ENCODE data around the gene PSAP. TPM values are rescaled to one million over a fixed set of nuclear protein-coding genes. Genes with fewer than 3 reads are reported as not detected.
A peak's percentile ranks its signal among the peaks of the same experiment; 100 is the strongest.
"Not testable (repeated sequence)": the region's sequence is repeated elsewhere in the genome, so short reads cannot be mapped to it uniquely, and the experiment has no call there.

Gene PSAP
- total RNA-seq, 2 experiments from 2014 or later: 191 to 206 TPM

- no peaks in the 10 kb centered on the region for H3K27me3 ChIP-seq (ENCODE audit: control insufficient read depth in 1 of 2, insufficient read depth in 2 of 2, low read length in 2 of 2)
- H3K36me3 Mint-ChIP-seq (ENCODE audit: low read depth): peaks cover 7% of the 10 kb centered on the region
- peak overlapping the region; percentile 53 for H3K4me3 Mint-ChIP-seq
- TF ChIP-seq CTCF (IDR thresholded peaks at IDR 0.05): no peak
- peaks cover 33% of the 10 kb centered on the region for H3K4me1 ChIP-seq (ENCODE audit: insufficient read depth, low read length)
- no peaks in the 10 kb centered on the region for H3K9me3 ChIP-seq (ENCODE audit: control insufficient read depth in 1 of 2, insufficient read depth in 1 of 2, low read length in 2 of 2)
- POLR2A ChIA-PET: no interaction called here
- DNase-seq (peak in 3 of 14 experiments; percentile 11 to 49 (median 49)), ATAC-seq (ENCODE audit: poor library complexity) (no peak)
- CTCF ChIA-PET: no interaction called here
- no peak overlapping the region for H3K27ac ChIP-seq (ENCODE audit: low read depth in 1 of 2, low read length in 2 of 2)
- no peaks in the 10 kb centered on the region for H3K36me3 ChIP-seq (ENCODE audit: insufficient read depth, low read length)
- no peaks in the 10 kb centered on the region for H3K9me3 Mint-ChIP-seq
- intact Hi-C loops (cut with DNase I, micrococcal nuclease): loop anchor here in 1 of 2 experiments (5.0 to 10.0 kb wide), 4 partner anchors 40 to 1615 kb away; partner anchors contain the start of genes MCU and MICU1
- H3K27ac Mint-ChIP-seq: no peak overlapping the region
- no peaks in the 10 kb centered on the region for H3K27me3 Mint-ChIP-seq
- no peak overlapping the region for H3K4me3 ChIP-seq (ENCODE audit: low read length)
- H3K4me1 Mint-ChIP-seq (ENCODE audit: low read depth): peaks cover 39% of the 10 kb centered on the region
Measured at GRCh38 chr10:71852355-71852937, 1.4 kb upstream of the PSAP start.

- ATAC-seq (ENCODE audit: poor library complexity): not testable (repeated sequence)
- intact Hi-C loops (cut with DNase I, micrococcal nuclease): loop anchor here (1.0 to 10.0 kb wide), 5 partner anchors 41 to 1614 kb away; partner anchors contain the start of genes MCU (in 1 of the 2), MICU1 (in 1 of the 2) and VSIR (in 1 of the 2)
- POLR2A ChIA-PET: interaction anchor here (0.7 to 2.6 kb wide), 17 partner anchors 10 to 532 kb away, joined by 3 to 27 read pairs (median 4); partner anchors contain the start of genes SLC29A3 and VSIR
Measured at GRCh38 chr10:71851465-71852095, 529 bp upstream of the PSAP start.

GRCh38 chr10:71850021-71850742, 869 bp downstream of the PSAP start:
- Histone ChIP-seq H3K9me3 (ENCODE audit: control insufficient read depth in 1 of 2, insufficient read depth in 1 of 2, low read length in 2 of 2) (no peaks in the 10 kb centered on the region), H3K4me3 (ENCODE audit: low read length) (peak overlapping the region; percentile 99), H3K36me3 (ENCODE audit: insufficient read depth, low read length) (no peaks in the 10 kb centered on the region), H3K27ac (ENCODE audit: low read depth in 1 of 2, low read length in 2 of 2) (peak overlapping the region in 1 of 2 donors; percentile 85), H3K27me3 (ENCODE audit: control insufficient read depth in 1 of 2, insufficient read depth in 2 of 2, low read length in 2 of 2) (no peaks in the 10 kb centered on the region), H3K4me1 (ENCODE audit: insufficient read depth, low read length) (peaks cover 38% of the 10 kb centered on the region)
- Mint-ChIP-seq H3K36me3 (ENCODE audit: low read depth) (peaks cover 7% of the 10 kb centered on the region), H3K4me1 (ENCODE audit: low read depth) (peaks cover 57% of the 10 kb centered on the region), H3K27me3 (no peaks in the 10 kb centered on the region), H3K4me3 (peak overlapping the region; percentile 96), H3K9me3 (no peaks in the 10 kb centered on the region), H3K27ac (peak overlapping the region; percentile 85)
- ATAC-seq (ENCODE audit: poor library complexity) (peak; percentile 5), DNase-seq (no peak)
- CTCF ChIA-PET: interaction anchor here (1.2 kb wide), 1 partner anchor 46 kb away, joined by 3 read pairs; no protein-coding TSS in a partner anchor
- POLR2A ChIA-PET: interaction anchor here (0.8 to 2.6 kb wide), 10 partner anchors 9 to 1704 kb away, joined by 3 to 27 read pairs (median 4); partner anchors contain the start of genes EIF4EBP2, SLC29A3, TYSND1 and VSIR
- intact Hi-C loops (cut with DNase I, micrococcal nuclease): loop anchor here in 1 of 2 experiments (5.0 to 10.0 kb wide), 4 partner anchors 42 to 1613 kb away; partner anchors contain the start of genes MCU and MICU1
- TF ChIP-seq CTCF (IDR thresholded peaks at IDR 0.05): no peak

More at GRCh38 chr10:71851465-71852095, 529 bp upstream of the PSAP start:
- H3K9me3 ChIP-seq (ENCODE audit: control insufficient read depth in 1 of 2, insufficient read depth in 1 of 2, low read length in 2 of 2); H3K36me3 ChIP-seq (ENCODE audit: insufficient read depth, low read length); H3K27ac ChIP-seq (ENCODE audit: low read depth in 1 of 2, low read length in 2 of 2); H3K36me3 Mint-ChIP-seq (ENCODE audit: low read depth); H3K27me3 ChIP-seq (ENCODE audit: control insufficient read depth in 1 of 2, insufficient read depth in 2 of 2, low read length in 2 of 2); H3K27me3 Mint-ChIP-seq; H3K9me3 Mint-ChIP-seq: not testable (repeated sequence)
- Histone ChIP-seq H3K4me3 (ENCODE audit: low read length) (peak overlapping the region; percentile 99), H3K4me1 (ENCODE audit: insufficient read depth, low read length) (peaks cover 33% of the 10 kb centered on the region)
- peaks cover 47% of the 10 kb centered on the region for H3K4me1 Mint-ChIP-seq (ENCODE audit: low read depth)
- peak overlapping the region; percentile 96 for H3K4me3 Mint-ChIP-seq
- DNase-seq: peak in 1 of 14 experiments; percentile 48
- CTCF ChIA-PET: interaction anchor here (1.0 to 1.2 kb wide), 3 partner anchors 40 to 78 kb away, joined by 3 to 6 read pairs (median 3); partner anchors contain the start of gene VSIR
- peak overlapping the region; percentile 85 for H3K27ac Mint-ChIP-seq

Data from CD4-positive, alpha-beta T cell (primary cell).